Ovary (tissue), 9 donors: ENCODE results near the gene AKR1C4. TPM values are rescaled to one million over a fixed set of nuclear protein-coding genes. Genes with fewer than 3 reads are reported as not detected.

Source experiments
- DNase-seq, 5 donors: peaks; one replicate each; pipeline ENCODE4 v3.0.0-alpha.2; 2019 to 2020
- H3K27ac ChIP-seq, 2 donors: fragments of 200-600 bp; one replicate each; pipeline versions ENCODE4 v1.5.1 to v1.8.0; 2019 to 2022
- H3K27me3 ChIP-seq: fragments of 200-600 bp; one replicate; pipeline ENCODE4 v1.8.0; 2022
- H3K36me3 ChIP-seq: fragments of 200-600 bp; sonication (generic); one replicate; pipeline ENCODE4 v1.5.1; 2019
- H3K4me1 ChIP-seq: one replicate; pipeline ENCODE4 v1.8.1; 2013; ENCODE audit warnings: mild to moderate bottlenecking, moderate library complexity; ENCODE audit not compliant: insufficient read depth
- H3K4me3 ChIP-seq: fragments of 200-600 bp; sonication (generic); one replicate; pipeline ENCODE4 v1.5.1; 2017
- H3K9me3 ChIP-seq, 2 donors: fragments of 200-600 bp in 1 of 2; sonication (generic) in 1 of 2; one replicate each; pipeline versions ENCODE4 v1.5.1 to v1.8.1; 2013 to 2019; ENCODE audit warnings: mild to moderate bottlenecking in 1 of 2, moderate library complexity in 1 of 2
- EP300 ChIP-seq: sonication (generic); formaldehyde crosslinking; IDR thresholded peaks from one replicate; pipeline ENCODE4 v1.6.1; 2017; ENCODE audit warnings: antibody characterized with exemption
- POLR2A ChIP-seq: fragments of 450-650 bp; IDR thresholded peaks from one replicate; pipeline ENCODE4 v1.6.1; 2017; ENCODE audit warnings: antibody characterized with exemption, mild to moderate bottlenecking, moderate library complexity
- WGBS, 3 donors: extraction: QIAGEN DNeasy Blood & Tissue Kit in 1 of 3; methylation state at CpG; one replicate each; pipeline versions ENCODE4 v1.1.5 to v1.1.7; 2013 to 2017; 5-methylcytosine and 5-hydroxymethylcytosine counted together
- intact Hi-C, 4 donors: fragments of 100-400 bp; cut with DNase I; formaldehyde crosslinking; loops; one replicate each; pipeline versions ENCODE4 v1.11.0 to v1.15.1; 2022 to 2023
- polyA plus RNA-seq, 2 donors: library from polyadenylated mRNA; stranded (reverse); fragments of 200-250 nt in 1 of 2; fragments of 350-450 nt in 1 of 2; fragmentation: Illumina TruSeq in 1 of 2; extraction: RNeasy Lipid Tissue Mini Kit (QIAGEN cat#74804) in 1 of 2; gene quantifications; one replicate each; pipeline ENCODE4 v1.2.3, GENCODE V29; 2013 to 2014
- total RNA-seq, 7 donors: library from RNA; depleted of rRNA in 2 of 7; stranded (reverse); fragments of >200 nt in 2 of 7; fragmentation: NEBNext Ultra II Directional in 3 of 7; extraction: Animal tissue kit (Norgen Biotek cat#: 25700) in 3 of 7; gene quantifications; one replicate each; pipeline versions ENCODE4 v1.1.0 to v1.2.4, GENCODE V29; 2016 to 2023
- TF ChIP-seq, protein P1 (sequence below), 3 donors: fragments of 450-650 bp in 2 of 3; fragments of 200-600 bp in 1 of 3; IDR thresholded peaks; one replicate each; pipeline versions ENCODE4 v1.5.1 to v1.8.0; 2016 to 2022; ENCODE audit warnings: antibody characterized with exemption in 3 of 3, mild to moderate bottlenecking in 1 of 3
- donor health status: DM: no; HTN: no; CAD: no; lungs with moderate emphysema.
- donor health status: DM: no; HTN: no; CAD: no.
- donor health status: Bipolar disorder and iron deficiency.
- donor health status: DM: yes; HTN: yes; CAD: no.
- donor health status: DM: no; HTN: no; CAD: no.
- donor health status: DM: yes; HTN: yes; CAD: no.

The AKR1C4 gene
- total and polyA plus RNA-seq, 9 donors: not detected

DNA sequence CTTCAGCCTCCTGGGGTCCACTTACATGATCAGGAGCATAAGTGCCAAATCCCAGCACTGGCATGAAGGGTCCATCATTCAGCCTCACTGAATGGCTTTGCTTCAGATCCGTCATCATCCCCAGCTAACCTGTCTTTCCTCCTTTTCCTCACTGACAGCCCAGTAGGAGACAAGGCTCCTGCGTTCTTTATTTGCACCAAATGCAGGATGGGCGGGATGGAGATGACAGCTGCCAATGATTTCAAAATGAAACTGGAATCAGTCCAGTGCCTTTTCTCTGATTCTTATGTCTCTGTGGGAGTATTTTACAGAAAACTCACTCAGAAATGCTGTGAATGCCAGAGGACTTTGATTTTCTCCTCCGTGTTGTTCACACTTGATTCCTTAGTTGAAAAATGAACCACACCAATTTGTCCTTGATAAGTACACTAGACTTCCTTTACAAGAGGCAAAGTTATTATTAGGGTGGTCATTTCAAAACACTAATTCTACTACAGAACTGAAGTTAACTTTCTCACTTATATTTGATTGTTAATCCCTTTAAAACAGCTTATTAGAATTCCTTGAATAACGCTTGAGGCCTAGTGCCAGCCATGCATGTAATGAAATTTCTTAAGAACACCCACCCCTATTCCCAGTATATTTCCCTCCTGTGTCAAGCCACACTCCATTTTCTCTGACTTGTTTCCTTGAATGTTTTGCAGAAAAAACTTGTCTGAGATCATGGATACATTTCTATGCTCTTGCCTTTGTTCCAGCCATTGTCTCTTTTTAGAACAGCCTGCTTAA, 11.5 kb upstream of the AKR1C4 start, which contains the start of gene AKR1C8:
Gene AKR1C8 (minus strand): TSS at position 164 of the 789 bp plus-strand sequence. CDS start 46 bp downstream, at position 118.
- intact Hi-C loops: no loop called here
- H3K36me3 ChIP-seq: no peaks in the 10 kb centered on the region

DNA sequence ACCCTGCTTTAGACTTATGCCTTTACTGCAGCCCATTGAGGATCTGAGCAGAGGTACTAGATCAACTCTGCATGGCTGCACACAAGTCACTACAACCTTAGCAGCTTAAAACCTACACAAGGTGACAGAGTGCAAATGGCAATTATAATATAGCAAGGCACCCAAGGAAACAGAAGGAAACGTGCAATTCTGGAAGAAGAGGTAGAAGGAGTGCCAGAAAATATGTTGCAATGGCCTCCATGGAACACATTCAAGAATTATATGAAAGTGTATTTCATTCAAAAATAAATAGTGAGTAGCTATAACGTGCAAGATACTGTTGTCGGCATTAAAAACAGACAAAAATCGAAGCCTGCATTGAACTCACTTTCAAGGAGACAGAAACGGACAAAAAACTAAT, 8.8 kb upstream of the AKR1C4 start:
- whole genome bisulfite sequencing, 3 donors: 69 to 78% (median 72%) methylated on average over 5 of the region's 5 CpGs

More for the DNA sequence above, 11.5 kb upstream of the AKR1C4 start, which contains the start of gene AKR1C8:
- no peaks in the 10 kb centered on the region for H3K9me3 ChIP-seq
- no peak for TF ChIP-seq EP300
- no peak for TF ChIP-seq POLR2A
- TF ChIP-seq, protein P1, sequence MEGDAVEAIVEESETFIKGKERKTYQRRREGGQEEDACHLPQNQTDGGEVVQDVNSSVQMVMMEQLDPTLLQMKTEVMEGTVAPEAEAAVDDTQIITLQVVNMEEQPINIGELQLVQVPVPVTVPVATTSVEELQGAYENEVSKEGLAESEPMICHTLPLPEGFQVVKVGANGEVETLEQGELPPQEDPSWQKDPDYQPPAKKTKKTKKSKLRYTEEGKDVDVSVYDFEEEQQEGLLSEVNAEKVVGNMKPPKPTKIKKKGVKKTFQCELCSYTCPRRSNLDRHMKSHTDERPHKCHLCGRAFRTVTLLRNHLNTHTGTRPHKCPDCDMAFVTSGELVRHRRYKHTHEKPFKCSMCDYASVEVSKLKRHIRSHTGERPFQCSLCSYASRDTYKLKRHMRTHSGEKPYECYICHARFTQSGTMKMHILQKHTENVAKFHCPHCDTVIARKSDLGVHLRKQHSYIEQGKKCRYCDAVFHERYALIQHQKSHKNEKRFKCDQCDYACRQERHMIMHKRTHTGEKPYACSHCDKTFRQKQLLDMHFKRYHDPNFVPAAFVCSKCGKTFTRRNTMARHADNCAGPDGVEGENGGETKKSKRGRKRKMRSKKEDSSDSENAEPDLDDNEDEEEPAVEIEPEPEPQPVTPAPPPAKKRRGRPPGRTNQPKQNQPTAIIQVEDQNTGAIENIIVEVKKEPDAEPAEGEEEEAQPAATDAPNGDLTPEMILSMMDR (IDR thresholded peaks at IDR 0.05): no peak
- WGBS, 3 donors: 63 to 65% (median 65%) methylated on average over 5 of the region's 5 CpGs
- no peak within 1 kb of the TSS for H3K4me3 ChIP-seq
- no peaks in the 10 kb centered on the region for H3K4me1 ChIP-seq
- no peaks in the 10 kb centered on the region for H3K27me3 ChIP-seq
- no peak for DNase-seq
- H3K27ac ChIP-seq: no peak within 1 kb of the TSS

DNA sequence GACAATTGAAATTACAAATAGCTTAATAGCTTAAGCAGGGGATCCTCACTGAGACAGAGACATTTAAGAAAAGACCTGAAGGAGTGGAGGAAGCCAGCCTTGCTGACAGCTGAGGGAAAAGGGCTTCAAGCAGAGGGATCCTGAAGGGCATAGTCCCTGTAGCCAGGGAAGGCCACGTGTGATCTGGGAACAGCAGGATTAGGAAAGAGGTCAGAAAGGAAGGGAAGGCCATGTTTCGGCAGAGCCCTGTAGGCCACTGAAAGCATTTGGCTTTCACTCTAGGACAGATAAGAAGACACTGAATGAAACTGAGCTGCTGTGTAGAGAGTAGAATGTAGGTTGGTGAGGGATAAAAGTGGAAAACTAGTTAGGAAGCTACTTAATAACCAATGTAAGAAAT, 8.3 kb upstream of the AKR1C4 start:
- intact Hi-C loops: no loop called here
- 47 to 58% (median 49%) methylated on average over 2 of the region's 2 CpGs for WGBS, 3 donors
- TF ChIP-seq, protein P1 (IDR thresholded peaks at IDR 0.05): no peak
- TF ChIP-seq POLR2A: no peak
- TF ChIP-seq EP300: no peak

More for the DNA sequence above, 8.8 kb upstream of the AKR1C4 start:
- Histone ChIP-seq H3K27me3 (no peaks in the 10 kb centered on the region), H3K9me3 (no peaks in the 10 kb centered on the region), H3K4me3 (no peak overlapping the region), H3K4me1 (no peaks in the 10 kb centered on the region), H3K36me3 (no peaks in the 10 kb centered on the region), H3K27ac (no peak overlapping the region)
- TF ChIP-seq POLR2A (no peak), EP300 (no peak)
- TF ChIP-seq, protein P1 (IDR thresholded peaks at IDR 0.05): no peak
- intact Hi-C loops: no loop called here
- no peak for DNase-seq

DNA sequence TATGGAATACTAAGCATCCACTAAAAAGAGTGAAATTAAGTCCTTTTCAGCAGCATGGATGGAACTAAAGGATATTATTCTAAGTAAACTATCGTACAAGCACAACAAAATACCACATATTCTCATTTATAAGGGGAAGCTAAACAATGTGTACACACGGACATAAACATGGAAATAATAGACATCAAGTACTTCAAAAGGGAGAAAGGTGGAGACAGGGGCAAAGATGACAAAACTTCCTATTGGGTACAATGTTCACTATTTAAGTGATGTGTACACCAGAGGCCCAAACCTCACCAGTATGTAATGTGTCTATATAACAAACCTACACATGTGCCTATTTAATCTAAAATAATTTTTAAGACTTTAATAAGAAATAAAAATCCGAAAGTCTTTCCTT, 2.2 kb upstream of the AKR1C4 start:
- H3K4me3 ChIP-seq: no peak overlapping the region
- intact Hi-C loops: no loop called here
- H3K9me3 ChIP-seq: no peaks in the 10 kb centered on the region
- H3K36me3 ChIP-seq: no peaks in the 10 kb centered on the region
- no peak for DNase-seq
- H3K27me3 ChIP-seq: no peaks in the 10 kb centered on the region
- H3K4me1 ChIP-seq: no peaks in the 10 kb centered on the region
- TF ChIP-seq POLR2A: no peak
- TF ChIP-seq, protein P1 (IDR thresholded peaks at IDR 0.05): no peak
- TF ChIP-seq EP300: no peak
- 74 to 82% (median 78%) methylated on average over 3 of the region's 3 CpGs for WGBS, 3 donors
- no peak overlapping the region for H3K27ac ChIP-seq

More for the DNA sequence above, 8.3 kb upstream of the AKR1C4 start:
- H3K4me1 ChIP-seq: no peaks in the 10 kb centered on the region
- no peak overlapping the region for H3K4me3 ChIP-seq
- DNase-seq: no peak
- H3K9me3 ChIP-seq: no peaks in the 10 kb centered on the region
- no peaks in the 10 kb centered on the region for H3K27me3 ChIP-seq
- no peaks in the 10 kb centered on the region for H3K36me3 ChIP-seq
- H3K27ac ChIP-seq: no peak overlapping the region
